Measurements from ENCODE around the gene ACTR3C. TPM values are rescaled to one million over a fixed set of nuclear protein-coding genes. Genes with fewer than 3 reads are reported as not detected.

ACTR3C gene
- total and polyA plus RNA-seq, 2 donors (not counting 1 experiment from before 2014, with no cell fraction given) = 0.09 to 0.50 TPM

- H3K27ac ChIP-seq (ENCODE audit: insufficient read depth, low read length) = no peak overlapping the region
- H3K79me2 ChIP-seq (ENCODE audit: control insufficient read depth, insufficient read depth, low read length) = peaks cover 20% of the 10 kb centered on the region
- no peaks in the 10 kb centered on the region for H3K36me3 ChIP-seq (ENCODE audit: control insufficient read depth, insufficient read depth, low read length)
- no peak overlapping the region for H3K9ac ChIP-seq (ENCODE audit: insufficient read depth, low read length)
- no peaks in the 10 kb centered on the region for H3K9me3 ChIP-seq (ENCODE audit: control insufficient read depth, insufficient read depth, low read depth, low read length)
- DNase-seq (ENCODE audit: low read depth in 2 of 2) = no peak
- no peaks in the 10 kb centered on the region for H4K20me1 ChIP-seq (ENCODE audit: control insufficient read depth, extremely low read depth, insufficient read depth, low read length)
- TF ChIP-seq EZH2 (IDR thresholded peaks at IDR 0.05; ENCODE audit: low read length, missing control alignments) (no peak), CTCF (conservative IDR thresholded peaks at IDR 0.05 in 1 of 2, IDR thresholded peaks at IDR 0.05 in 1 of 2; ENCODE audit: low read depth in 1 of 2, low read length in 2 of 2) (no peak)
- no peak overlapping the region for H2AFZ ChIP-seq (ENCODE audit: low read length)
- no peak overlapping the region for H3K4me3 ChIP-seq (replicated peaks in 1 of 4; ENCODE audit: control extremely low read depth in 1 of 4, insufficient read depth in 1 of 4, low read depth in 3 of 4, low read length in 4 of 4)
- H3K4me2 ChIP-seq (ENCODE audit: extremely low read depth, insufficient read depth, low read length) = no peak overlapping the region
- no peaks in the 10 kb centered on the region for H3K27me3 ChIP-seq (ENCODE audit: control insufficient read depth, insufficient read depth, low read length)
- H3K4me1 ChIP-seq (ENCODE audit: control insufficient read depth, extremely low read depth, insufficient read depth, low read length) = peaks cover 8% of the 10 kb centered on the region
Measured at GRCh38 chr7:150365673-150366398, 42.5 kb upstream of the ACTR3C start.

GRCh38 chr7:150365194-150365593 lies 41.8 kb upstream of the ACTR3C start:
- Histone ChIP-seq H3K36me3 (ENCODE audit: control insufficient read depth, insufficient read depth, low read length) (no peaks in the 10 kb centered on the region), H3K4me1 (ENCODE audit: control insufficient read depth, extremely low read depth, insufficient read depth, low read length) (peaks cover 2% of the 10 kb centered on the region), H3K9ac (ENCODE audit: insufficient read depth, low read length) (no peak overlapping the region), H3K27me3 (ENCODE audit: control insufficient read depth, insufficient read depth, low read length) (no peaks in the 10 kb centered on the region), H3K4me3 (replicated peaks in 1 of 4; ENCODE audit: control extremely low read depth in 1 of 4, insufficient read depth in 1 of 4, low read depth in 3 of 4, low read length in 4 of 4) (no peak overlapping the region), H2AFZ (ENCODE audit: low read length) (no peak overlapping the region), H3K79me2 (ENCODE audit: control insufficient read depth, insufficient read depth, low read length) (peaks cover 14% of the 10 kb centered on the region), H3K4me2 (ENCODE audit: extremely low read depth, insufficient read depth, low read length) (no peak overlapping the region), H4K20me1 (ENCODE audit: control insufficient read depth, extremely low read depth, insufficient read depth, low read length) (no peaks in the 10 kb centered on the region), H3K27ac (ENCODE audit: insufficient read depth, low read length) (no peak overlapping the region), H3K9me3 (ENCODE audit: control insufficient read depth, insufficient read depth, low read depth, low read length) (no peaks in the 10 kb centered on the region)
- no peak for TF ChIP-seq EZH2 (IDR thresholded peaks at IDR 0.05; ENCODE audit: low read length, missing control alignments)
- no peak for TF ChIP-seq CTCF (conservative IDR thresholded peaks at IDR 0.05 in 1 of 2, IDR thresholded peaks at IDR 0.05 in 1 of 2; ENCODE audit: low read depth in 1 of 2, low read length in 2 of 2)
- DNase-seq (ENCODE audit: low read depth in 2 of 2) = no peak

GRCh38 chr7:150363872-150364271 lies 40.5 kb upstream of the ACTR3C start:
- Histone ChIP-seq H3K4me1 (ENCODE audit: control insufficient read depth, extremely low read depth, insufficient read depth, low read length) (no peaks in the 10 kb centered on the region), H3K4me3 (replicated peaks in 1 of 4; ENCODE audit: control extremely low read depth in 1 of 4, insufficient read depth in 1 of 4, low read depth in 3 of 4, low read length in 4 of 4) (no peak overlapping the region), H3K4me2 (ENCODE audit: extremely low read depth, insufficient read depth, low read length) (no peak overlapping the region), H3K27me3 (ENCODE audit: control insufficient read depth, insufficient read depth, low read length) (no peaks in the 10 kb centered on the region), H4K20me1 (ENCODE audit: control insufficient read depth, extremely low read depth, insufficient read depth, low read length) (no peaks in the 10 kb centered on the region), H2AFZ (ENCODE audit: low read length) (no peak overlapping the region), H3K79me2 (ENCODE audit: control insufficient read depth, insufficient read depth, low read length) (peaks cover under 1% of the 10 kb centered on the region), H3K9me3 (ENCODE audit: control insufficient read depth, insufficient read depth, low read depth, low read length) (no peaks in the 10 kb centered on the region), H3K36me3 (ENCODE audit: control insufficient read depth, insufficient read depth, low read length) (no peaks in the 10 kb centered on the region), H3K9ac (ENCODE audit: insufficient read depth, low read length) (no peak overlapping the region), H3K27ac (ENCODE audit: insufficient read depth, low read length) (no peak overlapping the region)
- no peak for DNase-seq (ENCODE audit: low read depth in 2 of 2)
- no peak for TF ChIP-seq CTCF (conservative IDR thresholded peaks at IDR 0.05 in 1 of 2, IDR thresholded peaks at IDR 0.05 in 1 of 2; ENCODE audit: low read depth in 1 of 2, low read length in 2 of 2)
- TF ChIP-seq EZH2 (IDR thresholded peaks at IDR 0.05; ENCODE audit: low read length, missing control alignments) = no peak

All from fibroblast of lung (primary cell).